ENCODE measurements around the gene PDCD1. TPM values are rescaled to one million over a fixed set of nuclear protein-coding genes. Genes with fewer than 3 reads are reported as not detected.

The PDCD1 gene
- total and polyA plus RNA-seq, 2 of the 8 experiments (the other 6 are each of a cell fraction or from before 2014, with no cell fraction given), result 0.48 to 1.1 TPM

DNA sequence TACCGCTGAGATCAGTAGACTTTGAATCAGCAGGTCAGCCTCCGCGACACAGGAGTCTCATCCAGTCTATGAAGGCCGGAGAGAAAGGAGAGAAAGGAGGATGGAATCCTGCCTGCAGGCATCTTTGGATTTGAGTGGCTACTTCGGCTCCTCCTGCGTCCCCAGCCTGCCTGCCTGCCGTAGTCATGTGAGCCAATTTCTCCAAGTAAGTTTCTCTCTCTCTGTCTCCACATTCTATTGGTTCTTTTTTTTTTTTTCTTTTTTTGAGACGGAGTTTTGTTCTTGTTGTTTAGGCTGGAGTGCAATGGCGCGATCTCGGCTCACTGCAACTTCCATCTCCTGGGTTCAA lies 16.7 kb downstream of the PDCD1 start (continued):
- no peak for TF ChIP-seq SIN3A (conservative IDR thresholded peaks at IDR 0.05 in 1 of 2, IDR thresholded peaks at IDR 0.05 in 1 of 2; ENCODE audit: low read depth in 1 of 2, low read length in 2 of 2)
- no peak for TF ChIP-seq POLR2AphosphoS5 (IDR thresholded peaks at IDR 0.05; ENCODE audit: low read depth, low read length)
- no peak for TF ChIP-seq SP2 (IDR thresholded peaks at IDR 0.05; ENCODE audit: low read length)
- TF ChIP-seq TCF12 (IDR thresholded peaks at IDR 0.05; ENCODE audit: low read depth, low read length), result no peak
- TF ChIP-seq RNF2 (IDR thresholded peaks at IDR 0.05; ENCODE audit: borderline replicate concordance, low read depth, low read length, missing control alignments, poor library complexity, severe bottlenecking), result no peak
- TF ChIP-seq, protein P1, sequence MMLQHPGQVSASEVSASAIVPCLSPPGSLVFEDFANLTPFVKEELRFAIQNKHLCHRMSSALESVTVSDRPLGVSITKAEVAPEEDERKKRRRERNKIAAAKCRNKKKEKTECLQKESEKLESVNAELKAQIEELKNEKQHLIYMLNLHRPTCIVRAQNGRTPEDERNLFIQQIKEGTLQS (IDR thresholded peaks at IDR 0.05; ENCODE audit: insufficient read depth, low read depth, low read length), result no peak
- TF ChIP-seq RXRA (IDR thresholded peaks at IDR 0.05; ENCODE audit: insufficient read depth, low read depth, low read length), result no peak
- no peak for TF ChIP-seq KDM4A (IDR thresholded peaks at IDR 0.05; ENCODE audit: low read depth, low read length, severe bottlenecking)
- TF ChIP-seq JUND (IDR thresholded peaks at IDR 0.05; ENCODE audit: low read length), result no peak
- TF ChIP-seq SUZ12 (IDR thresholded peaks at IDR 0.05; ENCODE audit: low read length), result no peak

Data from H1 (cell line).